H1 (cell line): ENCODE measurements around the gene MID1. TPM values are rescaled to one million over a fixed set of nuclear protein-coding genes. Genes with fewer than 3 reads are reported as not detected.

Source experiments
- CTCF ChIA-PET: fragments of 300-600 bp; sonication (Branson Sonifier 250); formaldehyde crosslinking; loops from one replicate; lab custom pipeline; 2021; ENCODE audit not compliant: partially characterized antibody; lab: Charles Lee
- POLR2A ChIA-PET: fragments of 300-600 bp; sonication (Branson Sonifier 250); formaldehyde crosslinking; loops from one replicate; lab custom pipeline; 2021; ENCODE audit warnings: inconsistent platforms; ENCODE audit not compliant: partially characterized antibody; lab: Charles Lee
- DNase-seq, 2 experiments: peaks; one replicate each; pipeline versions ENCODE4 v3.0.0 to v3.0.0-alpha.2; 2010 to 2022; ENCODE audit warnings: low spot score in 2 of 2, low read depth in 1 of 2, mixed read lengths in 1 of 2
- FAIRE-seq: peaks from 2 replicates; lab custom pipeline; 2011; peaks lifted over from hg19 to GRCh38; lab: Jason Lieb, UNC
- H2AFZ ChIP-seq: 2 replicates; pipeline ENCODE4 v1.8.1; 2012; ENCODE audit warnings: low read length, inconsistent platforms
- H2AK5ac ChIP-seq: 2 replicates; pipeline ENCODE4 v1.6.1; 2013; ENCODE audit warnings: low read depth, low read length
- H2BK120ac ChIP-seq: replicated peaks from 2 replicates; pipeline ENCODE3; 2013; ENCODE audit warnings: low read depth, low read length, inconsistent platforms
- H2BK12ac ChIP-seq: 2 replicates; pipeline ENCODE4 v1.6.1; 2013; ENCODE audit warnings: low read depth, low read length
- H2BK15ac ChIP-seq: 2 replicates; pipeline ENCODE4 v1.6.1; 2013; ENCODE audit warnings: low read length
- H2BK20ac ChIP-seq: 2 replicates; pipeline ENCODE4 v1.6.1; 2013; ENCODE audit warnings: low read length
- H2BK5ac ChIP-seq: 2 replicates; pipeline ENCODE4 v1.6.1; 2013; ENCODE audit warnings: low read depth, low read length
- H3K14ac ChIP-seq: 2 replicates; pipeline ENCODE4 v1.6.1; 2013; ENCODE audit warnings: inconsistent platforms; ENCODE audit not compliant: insufficient read length
- H3K18ac ChIP-seq: 2 replicates; pipeline ENCODE4 v1.6.1; 2013; ENCODE audit warnings: low read length; ENCODE audit errors: extremely low read depth
- H3K23ac ChIP-seq: 2 replicates; pipeline ENCODE4 v1.6.1; 2013; ENCODE audit warnings: inconsistent platforms; ENCODE audit not compliant: insufficient read length
- H3K23me2 ChIP-seq: 2 replicates; pipeline ENCODE4 v1.6.1; 2013; ENCODE audit warnings: low read depth, low read length
- H3K27ac ChIP-seq: 2 replicates; pipeline ENCODE4 v1.6.1; 2011; ENCODE audit warnings: low read depth, low read length, inconsistent platforms
- H3K27me3 ChIP-seq, 4 experiments: replicated peaks in 1 of 4; 1 replicate in 1 of 4; 2 replicates in 3 of 4; pipeline versions ENCODE4 v1.6.1 to v1.8.1; 2011 to 2013; ENCODE audit warnings: low read length in 3 of 4, mild to moderate bottlenecking in 3 of 4, inconsistent platforms in 2 of 4, mixed read lengths in 2 of 4, moderate library complexity in 1 of 4; ENCODE audit not compliant: control insufficient read depth in 3 of 4, insufficient read depth in 3 of 4; ENCODE audit errors: extremely low read depth in 1 of 4
- H3K36me3 ChIP-seq, 4 experiments: 2 replicates each; pipeline versions ENCODE4 v1.6.1 to v1.8.1; 2011 to 2013; ENCODE audit warnings: mild to moderate bottlenecking in 4 of 4, low read length in 3 of 4, moderate library complexity in 2 of 4, control low read depth in 1 of 4, inconsistent platforms in 1 of 4; ENCODE audit not compliant: insufficient read depth in 4 of 4, control insufficient read depth in 2 of 4
- H3K4ac ChIP-seq: replicated peaks from 2 replicates; pipeline ENCODE3; 2013; ENCODE audit warnings: low read length, low read depth, mixed read lengths, inconsistent platforms; ENCODE audit not compliant: insufficient read length
- H3K4me1 ChIP-seq, 4 experiments: replicated peaks in 1 of 4; 1 replicate in 1 of 4; 2 replicates in 3 of 4; pipeline versions ENCODE4 v1.6.1 to v1.8.1; 2011 to 2013; ENCODE audit warnings: low read length in 3 of 4, inconsistent platforms in 2 of 4, mixed read lengths in 1 of 4; ENCODE audit not compliant: insufficient read depth in 4 of 4, control insufficient read depth in 3 of 4
- H3K4me2 ChIP-seq, 2 experiments: 2 replicates each; pipeline versions ENCODE4 v1.6.1 to v1.8.1; 2011 to 2013; ENCODE audit warnings: low read depth in 2 of 2, low read length in 2 of 2, control low read depth in 1 of 2, inconsistent platforms in 1 of 2, mild to moderate bottlenecking in 1 of 2; ENCODE audit not compliant: insufficient read depth in 1 of 2
- H3K4me3 ChIP-seq, 4 experiments: fragments of 200-600, 300-600 bp in 1 of 4; sonication (generic), shearing (Covaris generic), sonication (Bioruptor Twin) in 1 of 4; 2 replicates each; pipeline versions ENCODE4 v1.5.1 to v1.8.1; 2011 to 2016; ENCODE audit warnings: low read length in 4 of 4, low read depth in 3 of 4, control low read depth in 2 of 4, inconsistent platforms in 2 of 4, mild to moderate bottlenecking in 2 of 4, mixed read lengths in 1 of 4, moderate library complexity in 1 of 4; ENCODE audit not compliant: insufficient read depth in 2 of 4; ENCODE audit errors: extremely low read depth in 1 of 4
- H3K56ac ChIP-seq: replicated peaks from 2 replicates; pipeline ENCODE3; 2013; ENCODE audit warnings: low read depth, mild to moderate bottlenecking, mixed read lengths, low read length, inconsistent platforms; ENCODE audit not compliant: insufficient read length
- H3K79me1 ChIP-seq: 2 replicates; pipeline ENCODE4 v1.6.1; 2013; ENCODE audit warnings: low read depth, low read length, control low read depth
- H3K79me2 ChIP-seq, 2 experiments: 2 replicates each; pipeline versions ENCODE4 v1.6.1 to v1.8.1; 2012 to 2013; ENCODE audit warnings: low read length in 2 of 2, mild to moderate bottlenecking in 2 of 2, inconsistent platforms in 1 of 2; ENCODE audit not compliant: insufficient read depth in 2 of 2, control insufficient read depth in 1 of 2
- H3K9ac ChIP-seq, 4 experiments: replicated peaks in 1 of 4; 1 replicate in 1 of 4; 2 replicates in 3 of 4; pipeline versions ENCODE4 v1.6.1 to v1.8.1; 2011 to 2013; ENCODE audit warnings: low read depth in 3 of 4, low read length in 3 of 4, control low read depth in 2 of 4, mild to moderate bottlenecking in 2 of 4, moderate library complexity in 2 of 4, inconsistent platforms in 1 of 4; ENCODE audit errors: extremely low read depth in 1 of 4
- H3K9me3 ChIP-seq, 2 experiments: 2 replicates each; pipeline versions ENCODE4 v1.6.1 to v1.8.1; 2012 to 2013; ENCODE audit warnings: mild to moderate bottlenecking in 2 of 2, moderate library complexity in 2 of 2, control low read depth in 1 of 2, inconsistent platforms in 1 of 2, low read depth in 1 of 2, low read length in 1 of 2, mixed read lengths in 1 of 2; ENCODE audit not compliant: insufficient read depth in 2 of 2
- H4K20me1 ChIP-seq, 2 experiments: replicated peaks in 1 of 2; 2 replicates each; pipeline versions ENCODE3 to v1.8.1; 2011 to 2013; ENCODE audit warnings: inconsistent platforms in 2 of 2, low read length in 2 of 2, mild to moderate bottlenecking in 1 of 2; ENCODE audit not compliant: insufficient read depth in 2 of 2, control insufficient read depth in 1 of 2
- H4K5ac ChIP-seq: 2 replicates; pipeline ENCODE4 v1.6.1; 2013; ENCODE audit warnings: low read length, low read depth, mixed read lengths, inconsistent platforms; ENCODE audit not compliant: insufficient read length
- H4K8ac ChIP-seq: 2 replicates; pipeline ENCODE4 v1.8.0; 2013; ENCODE audit warnings: mild to moderate bottlenecking, moderate library complexity, low read length, inconsistent platforms; ENCODE audit not compliant: insufficient read depth; ENCODE audit errors: extremely low read depth
- H4K91ac ChIP-seq: replicated peaks from 2 replicates; pipeline ENCODE3; 2013; ENCODE audit warnings: low read length, mixed read lengths, inconsistent platforms; ENCODE audit not compliant: insufficient read length
- BRCA1 ChIP-seq: IDR thresholded peaks from 2 replicates; pipeline ENCODE4 v1.6.1; 2012; ENCODE audit warnings: low read depth, low read length, improper control_type of control experiment
- WGBS, 2 experiments: shearing (Covaris generic) in 1 of 2; methylation state at CpG; one replicate each; pipeline versions ENCODE4 v1.1.6 to v1.1.7; 2013 to 2015; ENCODE audit warnings: low lambda C conversion rate in 2 of 2, mixed read lengths in 2 of 2, inconsistent platforms in 1 of 2, low coverage in 1 of 2, missing lambda C conversion rate in 1 of 2; ENCODE audit not compliant: insufficient replicate concordance in 2 of 2, insufficient coverage in 1 of 2, insufficient read length in 1 of 2; ENCODE audit errors: extremely low coverage in 1 of 2, missing lambda C conversion rate in 1 of 2; 5-methylcytosine and 5-hydroxymethylcytosine counted together
- polyA plus RNA-seq, 7 experiments: library from polyadenylated mRNA; depleted of rRNA in 3 of 7; stranded (reverse) in 5 of 7; unstranded in 2 of 7; fragments of >200 nt in 5 of 7; fragments of 200-250 nt in 2 of 7; gene quantifications; 1 replicate in 5 of 7; 2 replicates in 1 of 7; 4 replicates in 1 of 7; pipeline versions ENCODE4 v1.2.1 to v1.2.3, GENCODE V29; 2011 to 2013; ENCODE audit warnings: missing spikeins in 2 of 7, mixed read lengths in 2 of 7
- total RNA-seq: library from RNA; stranded (reverse); fragmentation: NEBNext Ultra II Directional; extraction: Animal tissue kit (Norgen Biotek cat#: 25700); gene quantifications from 2 replicates; pipeline ENCODE4 v1.2.1, GENCODE V29; 2021

MID1 gene
- total and polyA plus RNA-seq, 2 of the 8 experiments (the other 6 are each of a cell fraction or from before 2014, with no cell fraction given): 12.9 to 54.3 TPM

DNA sequence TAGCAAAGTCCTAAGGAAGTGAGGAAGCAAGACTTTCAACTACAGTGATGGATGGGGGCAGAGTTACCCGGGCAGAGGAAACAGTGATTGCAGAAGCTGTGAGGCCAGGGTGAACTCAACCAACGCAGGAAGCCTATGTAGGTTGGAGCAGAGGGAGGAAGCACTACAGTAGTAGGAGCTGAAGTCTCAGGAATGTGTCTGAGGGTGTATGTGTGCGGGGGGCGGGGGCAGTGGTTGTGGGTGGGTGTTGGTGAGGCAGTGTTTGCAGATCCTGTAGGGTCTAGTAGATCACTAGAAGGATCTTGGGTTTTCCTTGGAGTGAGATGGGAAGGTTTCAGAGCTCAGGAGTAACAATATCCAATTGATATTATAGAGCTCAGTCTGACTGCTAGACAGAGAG is 9.9 kb upstream of the MID1 start:
- no peak for FAIRE-seq
- CTCF ChIA-PET: no interaction called here
- no peak overlapping the region for H3K4me2 ChIP-seq

More for the DNA sequence above, 9.9 kb upstream of the MID1 start:
- Histone ChIP-seq H3K9ac (no peak overlapping the region), H3K27ac (no peak overlapping the region), H4K20me1 (no peaks in the 10 kb centered on the region), H2BK5ac (no peak overlapping the region), H3K23me2 (no peaks in the 10 kb centered on the region), H3K4me1 (peaks cover 0 to 6% (median 0%) of the 10 kb centered on the region in 4 experiments; a peak in 2 of 7 replicates), H4K8ac (no peak overlapping the region), H2BK20ac (no peak overlapping the region), H3K4ac (no peak overlapping the region), H2BK120ac (no peak overlapping the region), H3K23ac (no peak overlapping the region), H3K14ac (no peak overlapping the region), H2AFZ (no peak overlapping the region), H3K79me1 (no peaks in the 10 kb centered on the region), H3K56ac (no peak overlapping the region), H4K5ac (no peak overlapping the region), H3K4me3 (no peak overlapping the region), H3K27me3 (no peaks in the 10 kb centered on the region), H2BK12ac (no peak overlapping the region), H4K91ac (no peak overlapping the region), H2BK15ac (no peak overlapping the region), H3K79me2 (no peaks in the 10 kb centered on the region), H3K9me3 (no peaks in the 10 kb centered on the region), H2AK5ac (no peak overlapping the region), H3K18ac (no peak overlapping the region), H3K36me3 (no peaks in the 10 kb centered on the region)
- no peak for DNase-seq
- POLR2A ChIA-PET: interaction anchor here (0.6 to 2.8 kb wide), 3 partner anchors 9 to 20 kb away, joined by 4 to 9 read pairs (median 4); partner anchors contain the start of gene MID1
- 90% methylated on average over 4 of the region's 4 CpGs; no CpG with 5 or more reads in 1 of the 2 experiments for WGBS, 2 experiments
- TF ChIP-seq BRCA1: no peak
